ENCODE measurements around the gene BCL2A1. TPM values are rescaled to one million over a fixed set of nuclear protein-coding genes. Genes with fewer than 3 reads are reported as not detected.
A peak's percentile ranks its signal among the peaks of the same experiment; 100 is the strongest.

Gene BCL2A1
- total RNA-seq, 1 donor from 2014 or later = 124 TPM

DNA sequence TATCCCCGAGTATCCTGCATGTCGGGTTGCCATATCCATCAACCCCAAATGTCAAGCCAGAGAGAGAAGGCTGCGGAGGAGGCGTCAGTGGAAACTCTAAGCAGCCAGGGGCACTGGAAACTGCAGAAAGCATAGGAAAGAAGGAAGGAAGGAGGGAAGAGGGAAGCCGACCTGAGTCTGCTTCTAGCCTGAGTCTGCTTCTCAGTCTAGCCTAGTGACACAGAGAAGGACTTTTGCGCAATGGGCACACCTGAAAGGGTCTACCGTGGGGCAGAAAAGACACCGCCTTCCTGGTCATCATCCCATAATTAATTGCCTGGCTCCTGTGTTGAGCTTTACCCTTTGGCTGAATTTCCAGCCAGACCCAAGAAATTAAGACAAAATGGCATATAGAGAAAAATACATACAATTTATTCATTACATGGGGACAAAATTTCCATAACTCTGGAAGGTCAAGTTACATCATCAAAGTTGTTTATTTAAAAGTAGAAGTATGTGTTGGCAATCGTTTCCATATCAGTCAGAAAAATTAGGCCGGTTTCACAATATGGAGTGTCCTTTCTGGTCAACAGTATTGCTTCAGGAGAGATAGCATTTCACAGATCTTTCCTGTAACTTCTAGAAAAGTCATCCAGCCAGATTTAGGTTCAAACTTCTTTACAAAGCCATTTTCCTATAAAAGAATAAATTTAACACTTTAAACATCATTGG is 10.3 kb downstream of the BCL2A1 start:
- H3K4me3 ChIP-seq = no peak overlapping the region
- no peaks in the 10 kb centered on the region for H3K27me3 ChIP-seq (ENCODE audit: low read depth)
- H3K9me3 ChIP-seq = no peaks in the 10 kb centered on the region
- DNase-seq (no peak), ATAC-seq (peak; percentile 19 to 73)
- no peaks in the 10 kb centered on the region for H3K36me3 ChIP-seq
- H3K4me1 ChIP-seq = peaks cover 13% of the 10 kb centered on the region
- H3K27ac ChIP-seq = peak overlapping the region; percentile 38
- TF ChIP-seq, protein P1, sequence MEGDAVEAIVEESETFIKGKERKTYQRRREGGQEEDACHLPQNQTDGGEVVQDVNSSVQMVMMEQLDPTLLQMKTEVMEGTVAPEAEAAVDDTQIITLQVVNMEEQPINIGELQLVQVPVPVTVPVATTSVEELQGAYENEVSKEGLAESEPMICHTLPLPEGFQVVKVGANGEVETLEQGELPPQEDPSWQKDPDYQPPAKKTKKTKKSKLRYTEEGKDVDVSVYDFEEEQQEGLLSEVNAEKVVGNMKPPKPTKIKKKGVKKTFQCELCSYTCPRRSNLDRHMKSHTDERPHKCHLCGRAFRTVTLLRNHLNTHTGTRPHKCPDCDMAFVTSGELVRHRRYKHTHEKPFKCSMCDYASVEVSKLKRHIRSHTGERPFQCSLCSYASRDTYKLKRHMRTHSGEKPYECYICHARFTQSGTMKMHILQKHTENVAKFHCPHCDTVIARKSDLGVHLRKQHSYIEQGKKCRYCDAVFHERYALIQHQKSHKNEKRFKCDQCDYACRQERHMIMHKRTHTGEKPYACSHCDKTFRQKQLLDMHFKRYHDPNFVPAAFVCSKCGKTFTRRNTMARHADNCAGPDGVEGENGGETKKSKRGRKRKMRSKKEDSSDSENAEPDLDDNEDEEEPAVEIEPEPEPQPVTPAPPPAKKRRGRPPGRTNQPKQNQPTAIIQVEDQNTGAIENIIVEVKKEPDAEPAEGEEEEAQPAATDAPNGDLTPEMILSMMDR (IDR thresholded peaks at IDR 0.05) = no peak
- intact Hi-C loops (cut with DNase I) = no loop called here

DNA sequence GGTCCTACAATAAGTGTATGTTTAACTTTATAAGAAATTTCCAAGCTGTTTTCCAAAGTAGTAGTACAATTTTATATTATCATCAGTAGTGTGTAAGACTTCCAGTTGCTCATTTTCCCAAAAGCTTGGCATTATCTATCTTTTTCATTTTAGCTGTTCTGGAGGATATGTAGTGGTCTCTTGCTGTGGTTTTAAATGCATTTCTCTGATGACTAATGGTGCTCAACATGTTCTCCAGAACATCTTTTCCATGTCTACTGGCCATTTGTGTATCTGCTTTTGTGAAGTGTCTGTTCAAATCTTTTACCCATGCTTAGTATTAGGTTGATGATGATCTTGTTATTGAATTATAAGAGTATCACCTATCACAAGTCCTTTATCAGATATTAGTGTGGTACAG is 13.3 kb downstream of the BCL2A1 start:
- intact Hi-C loops (cut with DNase I) = no loop called here
- TF ChIP-seq, protein P1 (IDR thresholded peaks at IDR 0.05) = no peak
- ATAC-seq (no peak), DNase-seq (no peak)
- Histone ChIP-seq H3K9me3 (no peaks in the 10 kb centered on the region), H3K27me3 (ENCODE audit: low read depth) (no peaks in the 10 kb centered on the region), H3K36me3 (no peaks in the 10 kb centered on the region), H3K4me3 (no peak overlapping the region), H3K4me1 (peaks cover 34% of the 10 kb centered on the region), H3K27ac (no peak overlapping the region)

DNA sequence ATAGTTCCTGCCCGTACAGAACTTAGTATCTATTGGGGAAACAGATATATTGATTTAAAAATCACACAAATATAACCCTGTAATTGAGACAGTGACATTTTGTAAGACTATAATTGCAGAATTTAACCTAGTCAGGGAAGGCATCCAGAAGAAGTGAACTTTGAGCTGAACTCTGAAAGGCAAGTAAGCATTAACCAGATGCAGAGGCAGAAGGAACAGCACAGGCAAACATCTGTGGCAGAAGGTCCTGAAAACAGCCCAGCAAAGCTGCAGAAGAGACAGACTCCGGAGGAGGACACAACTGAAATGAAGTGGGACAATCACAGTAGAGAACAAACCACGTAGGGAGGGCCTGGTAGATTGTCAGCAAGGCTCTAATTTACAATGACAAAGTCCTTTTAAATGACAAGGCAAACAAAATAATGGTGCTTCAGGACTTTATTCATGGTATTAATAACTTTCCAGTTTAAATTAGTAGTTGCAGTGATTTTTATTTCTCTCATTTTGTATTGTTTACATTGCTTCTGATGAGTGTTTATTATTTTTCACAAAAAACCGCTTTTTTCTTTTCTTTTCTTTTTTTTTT is 14.5 kb downstream of the BCL2A1 start:
- Histone ChIP-seq H3K27me3 (ENCODE audit: low read depth) (no peaks in the 10 kb centered on the region), H3K4me3 (no peak overlapping the region), H3K9me3 (no peaks in the 10 kb centered on the region), H3K27ac (no peak overlapping the region), H3K4me1 (peaks cover 42% of the 10 kb centered on the region), H3K36me3 (no peaks in the 10 kb centered on the region)
- intact Hi-C loops (cut with DNase I) = no loop called here
- ATAC-seq = no peak
- TF ChIP-seq, protein P1 (IDR thresholded peaks at IDR 0.05) = no peak
- no peak for DNase-seq

DNA sequence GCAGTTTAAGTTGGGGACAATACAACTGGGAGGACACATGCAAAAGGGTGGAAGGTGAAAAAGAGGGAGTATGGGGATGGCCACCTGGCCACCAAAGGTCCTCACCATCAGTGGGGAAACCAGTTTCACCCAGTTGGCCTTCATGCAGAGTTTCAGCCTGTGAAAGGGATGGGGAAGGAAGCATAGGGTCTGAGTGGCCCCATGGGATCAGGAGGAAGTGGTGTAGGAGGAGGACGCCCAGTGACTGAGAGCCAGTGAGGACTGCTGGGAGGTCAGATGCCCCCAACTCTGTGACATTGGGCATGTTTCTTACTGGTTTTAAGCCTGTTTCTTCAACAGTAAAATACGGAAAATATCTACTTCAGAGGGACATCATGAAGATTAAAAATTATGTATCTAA is 16.3 kb downstream of the BCL2A1 start:
- intact Hi-C loops (cut with DNase I) = no loop called here
- Histone ChIP-seq H3K9me3 (no peaks in the 10 kb centered on the region), H3K27me3 (ENCODE audit: low read depth) (no peaks in the 10 kb centered on the region), H3K4me1 (peaks cover 30% of the 10 kb centered on the region), H3K36me3 (no peaks in the 10 kb centered on the region), H3K4me3 (no peak overlapping the region), H3K27ac (peak overlapping the region; percentile 2)
- TF ChIP-seq, protein P1 (IDR thresholded peaks at IDR 0.05) = no peak
- ATAC-seq (peak; percentile 64 to 80), DNase-seq (peak; percentile 55)

DNA sequence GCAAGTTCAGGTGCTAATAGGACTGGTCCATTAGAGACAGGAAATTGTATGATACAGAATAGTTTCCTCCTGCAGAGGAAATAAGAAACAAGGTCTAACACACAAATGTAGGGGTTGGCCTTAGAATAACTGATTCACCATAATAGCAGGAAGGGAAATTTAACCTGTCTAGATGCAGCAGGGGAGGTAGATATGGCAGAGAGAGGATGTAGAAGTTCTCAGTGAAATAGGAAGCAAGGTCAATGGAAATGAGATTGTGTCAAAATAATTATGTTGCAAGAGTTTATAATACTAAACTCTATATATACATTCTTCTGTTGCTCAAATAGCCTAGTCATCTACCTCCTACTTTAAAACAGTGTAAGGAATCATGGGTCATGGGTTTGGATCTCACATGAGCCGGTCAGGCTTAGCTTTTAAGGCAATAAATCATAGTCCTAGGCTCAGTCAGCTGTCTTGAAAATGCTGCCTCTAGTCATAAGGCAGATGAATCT is 17.0 kb downstream of the BCL2A1 start:
- Histone ChIP-seq H3K4me3 (no peak overlapping the region), H3K27me3 (ENCODE audit: low read depth) (no peaks in the 10 kb centered on the region), H3K4me1 (peaks cover 30% of the 10 kb centered on the region), H3K36me3 (no peaks in the 10 kb centered on the region), H3K9me3 (no peaks in the 10 kb centered on the region), H3K27ac (peak overlapping the region; percentile 2)
- ATAC-seq (peak; percentile 50 to 77), DNase-seq (no peak)
- TF ChIP-seq, protein P1 (IDR thresholded peaks at IDR 0.05) = no peak
- intact Hi-C loops (cut with DNase I) = no loop called here

Data from lower lobe of right lung (tissue), 2 donors.